HepG2 (cell line): ENCODE measurements around the gene DNAJC19. TPM values are rescaled to one million over a fixed set of nuclear protein-coding genes. Genes with fewer than 3 reads are reported as not detected.

Source experiments
- ATAC-seq: fragments of 200-7000 bp; cut with Tn5 transposase; 3 replicates; pipeline ENCODE4 v1.9.1; 2020; ENCODE audit warnings: mild to moderate bottlenecking, moderate library complexity
- BruUV-seq: library from RNA; stranded (reverse); fragments of 400-500 nt; replicated peaks from 2 replicates; lab custom pipeline; 2021; lab: Mats Ljungman, UMichigan
- CTCF ChIA-PET: fragments of 300-600 bp; formaldehyde crosslinking; extraction: SDS; loops from one replicate; lab custom pipeline; 2021; ENCODE audit warnings: low total read pairs, inconsistent platforms, low intra/inter-chr PET ratio; lab: Yijun Ruan, JAX
- POLR2A ChIA-PET: fragments of 350-600 bp; sonication (Branson Sonifier 250); formaldehyde crosslinking; loops from one replicate; lab custom pipeline; 2020; ENCODE audit warnings: antibody characterized with exemption, inconsistent platforms; lab: Yijun Ruan, JAX
- DNase-seq: peaks from one replicate; pipeline ENCODE4 v3.0.0-alpha.2; 2015; ENCODE audit warnings: low spot score
- FAIRE-seq: peaks from 3 replicates; lab custom pipeline; 2011; peaks lifted over from hg19 to GRCh38; lab: Jason Lieb, UNC
- H2AFZ ChIP-seq: one replicate; pipeline ENCODE4 v1.6.1; 2011; ENCODE audit warnings: low read length, inconsistent platforms
- H3K27ac ChIP-seq: fragments of 300-600 bp; 3 replicates; pipeline ENCODE4 v1.8.0; 2011; ENCODE audit warnings: mixed run types, mild to moderate bottlenecking, mixed read lengths, low read length, inconsistent platforms; ENCODE audit not compliant: insufficient read depth; ENCODE audit errors: extremely low read length
- H3K27me3 ChIP-seq, 2 experiments: fragments of 200-600 bp in 1 of 2; 2 replicates in 1 of 2; 3 replicates in 1 of 2; pipeline versions ENCODE4 v1.6.0 to v1.8.0; 2011; ENCODE audit warnings: low read length in 2 of 2, mild to moderate bottlenecking in 2 of 2, moderate library complexity in 2 of 2, inconsistent platforms in 1 of 2; ENCODE audit not compliant: insufficient read depth in 2 of 2, control insufficient read depth in 1 of 2
- H3K36me3 ChIP-seq, 2 experiments: fragments of 200-600 bp in 1 of 2; replicated peaks in 1 of 2; 2 replicates in 1 of 2; 3 replicates in 1 of 2; pipeline versions ENCODE4 v1.5.1 to v1.8.0; 2011; ENCODE audit warnings: low read length in 2 of 2, inconsistent platforms in 1 of 2; ENCODE audit not compliant: insufficient read depth in 2 of 2, control insufficient read depth in 1 of 2
- H3K4me1 ChIP-seq: 2 replicates; pipeline ENCODE4 v1.5.1; 2012; ENCODE audit warnings: low read length, inconsistent platforms; ENCODE audit not compliant: insufficient read depth
- H3K4me2 ChIP-seq: 2 replicates; pipeline ENCODE4 v1.6.0; 2011; ENCODE audit warnings: low read depth, low read length, inconsistent platforms
- H3K4me3 ChIP-seq, 3 experiments: fragments of 200-600 bp in 1 of 3; sonication (generic), shearing (Covaris generic) in 1 of 3; replicated peaks in 1 of 3; 2 replicates each; pipeline ENCODE4 v1.5.1; 2011 to 2016; ENCODE audit warnings: low read length in 3 of 3, inconsistent platforms in 2 of 3, low read depth in 2 of 3, mild to moderate bottlenecking in 2 of 3, control low read depth in 1 of 3, mixed read lengths in 1 of 3; ENCODE audit not compliant: insufficient read depth in 1 of 3
- H3K79me2 ChIP-seq: one replicate; pipeline ENCODE4 v1.6.1; 2011; ENCODE audit warnings: low read length, inconsistent platforms; ENCODE audit not compliant: insufficient read depth
- H3K9ac ChIP-seq: 2 replicates; pipeline ENCODE4 v1.6.0; 2011; ENCODE audit warnings: mild to moderate bottlenecking, low read depth, low read length, inconsistent platforms; ENCODE audit not compliant: insufficient read depth
- H3K9me3 ChIP-seq: 2 replicates; pipeline ENCODE4 v1.5.1; 2012; ENCODE audit warnings: mild to moderate bottlenecking, low read length
- H4K20me1 ChIP-seq: 2 replicates; pipeline ENCODE4 v1.6.0; 2011; ENCODE audit warnings: inconsistent platforms, mild to moderate bottlenecking, low read length, moderate library complexity; ENCODE audit not compliant: insufficient read depth
- ATF6 ChIP-seq: sonication (generic); formaldehyde crosslinking; conservative IDR thresholded peaks from 2 replicates; pipeline ENCODE4 v1.4.0; 2020; ENCODE audit warnings: missing genetic modification reagents
- ATF7-NPFF ChIP-seq: sonication (generic); formaldehyde crosslinking; IDR thresholded peaks from 2 replicates; pipeline ENCODE4 v1.8.1; 2023; ENCODE audit warnings: mild to moderate bottlenecking, low read depth, missing genetic modification reagents, moderate library complexity
- ELK4 ChIP-seq: sonication (generic); formaldehyde crosslinking; IDR thresholded peaks from 2 replicates; pipeline ENCODE4 v1.9.0; 2021; ENCODE audit warnings: missing genetic modification reagents, borderline replicate concordance
- MNT ChIP-seq: fragments of 450-650 bp; IDR thresholded peaks from 2 replicates; pipeline ENCODE4 v1.6.1; 2016
- SCMH1 ChIP-seq: sonication (generic); formaldehyde crosslinking; IDR thresholded peaks from 2 replicates; pipeline ENCODE4 v1.9.0; 2021; ENCODE audit warnings: missing genetic modification reagents, mild to moderate bottlenecking, borderline replicate concordance
- SNAI1 ChIP-seq: sonication (generic); formaldehyde crosslinking; IDR thresholded peaks from 2 replicates; pipeline ENCODE4 v1.5.0; 2020; ENCODE audit warnings: mild to moderate bottlenecking, missing genetic modification reagents, borderline replicate concordance
- ZNF510 ChIP-seq: sonication (generic); formaldehyde crosslinking; IDR thresholded peaks from 2 replicates; pipeline ENCODE4 v1.4.0; 2020; ENCODE audit warnings: low read depth, mild to moderate bottlenecking, missing genetic modification reagents
- ZNF773 ChIP-seq: sonication (generic); formaldehyde crosslinking; IDR thresholded peaks from 2 replicates; pipeline ENCODE4 v1.4.0; 2020; ENCODE audit warnings: missing genetic modification reagents, borderline replicate concordance
- WGBS: methylation state at CpG from one replicate; pipeline ENCODE4 v1.1.6; 2017; ENCODE audit warnings: low lambda C conversion rate; 5-methylcytosine and 5-hydroxymethylcytosine counted together
- in situ Hi-C: cut with HindIII; loops from 2 replicates; pipeline ENCODE4 v1.10.0; 2017; ENCODE audit warnings: low pct_unique_long_range_greater_than_20kb; ENCODE audit not compliant: extremely low pct_ligation_motif_present
- intact Hi-C: fragments of 100-400 bp; cut with micrococcal nuclease; formaldehyde crosslinking; loops from one replicate; pipeline ENCODE4 v1.10.0; 2022; ENCODE audit not compliant: unreplicated experiment
- polyA plus RNA-seq, 8 experiments: library from polyadenylated mRNA; depleted of rRNA in 3 of 8; stranded (reverse) in 7 of 8; unstranded in 1 of 8; fragments of >200 nt; fragmentation: Illumina TruSeq in 4 of 8; extraction: Trizol in 4 of 8; gene quantifications; 2 replicates each; pipeline versions ENCODE4 v1.2.1 to v1.2.3, GENCODE V29; 2011 to 2016; ENCODE audit warnings: low read depth in 4 of 8, missing spikeins in 1 of 8, mixed read lengths in 1 of 8; ENCODE audit not compliant: insufficient read depth in 1 of 8
- total RNA-seq, 5 experiments: library from RNA; depleted of rRNA; stranded (reverse); fragments of >200 nt; fragmentation: Illumina TruSeq; extraction: Trizol; gene quantifications; 2 replicates each; pipeline ENCODE4 v1.2.3, GENCODE V29; 2016; ENCODE audit warnings: low read depth in 1 of 5

The DNAJC19 gene
- total and polyA plus RNA-seq, 2 of the 13 experiments (the other 11 are each of a cell fraction or from before 2014, with no cell fraction given), result 51.1 to 75.8 TPM

- no peak for TF ChIP-seq ATF6
These were observed 6.9 kb upstream of the DNAJC19 start (continued) for GRCh38 chr3:180996415-180996932.

- no TSS peak for BruUV-seq
- ChIA-PET CTCF (no interaction called here), POLR2A (interaction anchor here (0.9 to 1.5 kb wide), 2 partner anchors 64 to 78 kb away, joined by 3 read pairs; partner anchors contain the start of gene FXR1)
- peak overlapping the region; percentile 81 for H3K4me2 ChIP-seq
- FAIRE-seq (no peak), DNase-seq (no peak), ATAC-seq (no peak)
- H3K9ac ChIP-seq, result no peak overlapping the region
- peaks cover 10% of the 10 kb centered on the region for H3K79me2 ChIP-seq
- peaks cover 27% of the 10 kb centered on the region for H3K4me1 ChIP-seq
- peak overlapping the region in 2 of 3 experiments; percentile 92 to 97; a peak in 4 of 6 replicates for H3K4me3 ChIP-seq
- 19% methylated on average over 2 of the region's 2 CpGs for WGBS
- TF ChIP-seq MNT, result no peak
- TF ChIP-seq ELK4 (CRISPR knock-in tag), result no peak
- no peak for TF ChIP-seq ZNF773 (CRISPR knock-in tag)
- no peak for TF ChIP-seq SCMH1
- TF ChIP-seq ATF7-NPFF (CRISPR knock-in tag), result no peak
- TF ChIP-seq SNAI1 (CRISPR knock-in tag), result no peak
- TF ChIP-seq ZNF510 (CRISPR knock-in tag), result no peak
- H3K27ac ChIP-seq, result no peak overlapping the region
- intact Hi-C loops, result no loop called here
- in situ Hi-C loops, result loop anchor here (25.0 kb wide), 1 partner anchor 378 kb away; the partner anchor contains the start of gene TTC14
- H3K36me3 ChIP-seq, result peaks cover 0 to 6% of the 10 kb centered on the region in 2 experiments; a peak in 2 of 5 replicates
- peaks cover 0 to 2% of the 10 kb centered on the region in 2 experiments; a peak in 1 of 5 replicates for H3K27me3 ChIP-seq
- no peaks in the 10 kb centered on the region for H4K20me1 ChIP-seq
- H2AFZ ChIP-seq, result peak overlapping the region; percentile 91
- no peaks in the 10 kb centered on the region for H3K9me3 ChIP-seq
These were observed 969 bp upstream of the DNAJC19 start for GRCh38 chr3:180990505-180990904.
